ENCODE data around the gene SMG6.

The SMG6 gene

DNA sequence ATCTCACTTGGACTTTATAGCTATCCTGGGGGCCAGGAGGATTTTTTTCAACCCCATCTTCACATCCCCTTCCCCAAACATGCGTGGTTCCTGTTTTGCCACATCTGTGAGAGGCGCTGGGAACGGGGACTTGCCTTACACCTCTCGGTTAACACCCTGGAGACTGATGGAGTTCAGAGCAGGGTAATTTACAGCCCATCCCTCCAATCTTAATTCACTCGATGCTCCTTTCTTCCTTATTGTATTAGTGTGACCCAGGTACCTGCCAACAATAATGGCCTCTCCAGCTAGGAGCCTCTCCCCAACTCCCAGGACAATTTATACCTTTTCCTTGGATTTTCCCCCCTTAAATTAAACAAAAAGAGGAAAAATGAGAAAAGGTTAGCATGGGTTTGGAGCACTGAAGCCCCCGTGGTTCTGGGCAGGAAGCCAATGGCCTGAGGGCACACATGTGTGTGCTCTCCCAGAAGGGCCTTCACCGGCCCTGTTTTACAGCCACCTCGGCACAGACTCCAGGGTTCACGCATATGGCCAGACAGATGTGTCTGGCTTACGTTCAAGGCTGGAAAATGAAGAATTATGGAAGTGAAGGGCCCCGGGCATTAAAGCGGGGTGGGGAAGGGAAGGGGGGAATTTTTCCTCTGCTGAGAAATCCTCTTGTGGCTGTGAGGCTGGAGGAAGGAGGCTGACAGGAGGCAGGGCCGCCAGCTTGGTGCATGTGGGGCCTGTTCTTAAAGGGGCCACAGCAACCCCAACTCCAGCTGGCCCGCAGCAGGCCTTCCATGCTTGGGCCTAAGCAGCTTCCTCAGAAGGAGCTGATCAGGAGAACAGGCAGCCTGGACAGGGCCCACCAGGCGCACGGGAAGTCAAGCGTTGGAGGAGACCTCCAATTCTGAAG, 227.2 kb downstream of the SMG6 start:
- DNase-seq (ENCODE audit: low spot score): no peak

DNA sequence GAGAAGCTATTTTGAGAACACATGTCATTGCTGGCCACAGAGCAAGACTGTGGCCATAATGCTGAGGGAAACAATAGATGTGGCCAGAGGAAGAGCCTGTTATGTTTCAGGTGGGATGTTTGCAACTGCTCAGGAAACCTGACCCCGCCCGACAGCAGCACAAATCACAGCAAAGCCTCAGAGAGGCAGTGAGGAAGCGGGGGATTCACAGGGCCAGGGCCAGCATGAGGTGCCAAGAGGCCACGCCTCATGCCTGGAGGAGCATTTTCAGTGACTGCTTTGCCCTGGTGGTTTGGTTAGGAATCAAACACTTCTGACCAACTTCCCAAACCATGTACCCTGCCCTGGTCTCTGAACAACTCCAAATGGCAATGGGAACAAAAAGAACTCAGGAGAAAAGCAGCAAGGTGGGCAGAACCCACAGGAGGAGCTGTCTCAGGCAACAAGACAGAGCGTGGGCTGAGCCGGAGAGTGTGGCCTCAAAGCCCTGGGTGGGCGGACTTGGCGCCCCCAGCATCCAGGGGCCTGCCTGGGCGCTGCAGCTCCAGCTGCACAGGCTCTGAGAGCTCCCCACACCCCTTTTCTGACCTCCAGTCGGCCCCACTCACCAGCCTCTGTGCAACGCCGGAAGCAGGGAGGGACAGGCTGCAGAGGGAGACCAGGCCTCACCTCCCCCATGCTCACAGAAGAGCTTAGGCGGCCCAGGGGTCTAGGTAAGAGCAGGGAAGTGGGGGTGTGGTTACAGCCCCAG, 228.1 kb downstream of the SMG6 start:
- DNase-seq (ENCODE audit: low spot score): peak; percentile 53

DNA sequence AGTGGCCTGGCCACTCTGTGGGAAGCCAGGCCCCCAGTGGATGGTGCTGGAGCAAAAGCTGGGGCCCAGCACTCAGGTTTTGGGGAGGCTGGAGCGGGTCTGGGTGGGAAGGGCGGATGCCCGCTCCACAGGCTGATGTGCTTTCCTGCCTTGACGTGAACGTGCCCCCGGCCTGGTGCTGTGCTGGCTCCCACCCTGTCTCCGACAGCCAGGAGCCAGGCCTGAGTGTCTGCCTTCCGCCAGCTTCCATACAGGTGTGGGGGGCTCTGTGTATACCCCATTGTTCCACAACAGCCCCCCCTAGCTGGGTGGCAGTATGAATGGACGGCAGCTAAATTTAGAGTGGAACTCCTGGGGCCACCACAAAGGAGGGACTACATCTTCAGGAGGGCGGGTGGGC, 228.7 kb downstream of the SMG6 start:
- no peak for DNase-seq (ENCODE audit: low spot score)

- DNase-seq (ENCODE audit: low spot score): no peak
These were observed 231.9 kb downstream of the SMG6 start for GRCh38 chr17:2071455-2072281.

DNA sequence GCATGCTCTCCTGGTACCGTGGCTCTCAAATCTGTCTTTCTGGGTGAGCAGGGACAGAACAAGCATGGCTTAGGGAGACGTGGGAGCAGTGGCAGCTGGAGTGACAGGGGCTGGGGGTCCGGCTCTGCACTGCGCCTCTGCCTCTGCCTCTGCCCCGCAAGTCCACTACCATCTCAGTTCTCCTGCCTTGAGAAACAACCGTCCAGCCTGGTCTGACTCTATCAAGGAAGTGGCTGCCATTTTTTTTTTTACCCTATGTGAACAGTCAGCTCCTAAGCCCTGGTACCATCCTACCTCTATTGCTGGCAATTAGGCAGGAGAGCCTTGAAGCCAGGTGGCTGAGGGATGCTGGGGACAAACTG, 232.6 kb downstream of the SMG6 start:
- no peak for DNase-seq (ENCODE audit: low spot score)

- no peak for DNase-seq (ENCODE audit: low spot score)
These were observed 233.2 kb downstream of the SMG6 start for GRCh38 chr17:2070241-2071023.

GRCh38 chr17:2068519-2069051, 235.0 kb downstream of the SMG6 start:
- DNase-seq (ENCODE audit: low spot score): no peak

DNA sequence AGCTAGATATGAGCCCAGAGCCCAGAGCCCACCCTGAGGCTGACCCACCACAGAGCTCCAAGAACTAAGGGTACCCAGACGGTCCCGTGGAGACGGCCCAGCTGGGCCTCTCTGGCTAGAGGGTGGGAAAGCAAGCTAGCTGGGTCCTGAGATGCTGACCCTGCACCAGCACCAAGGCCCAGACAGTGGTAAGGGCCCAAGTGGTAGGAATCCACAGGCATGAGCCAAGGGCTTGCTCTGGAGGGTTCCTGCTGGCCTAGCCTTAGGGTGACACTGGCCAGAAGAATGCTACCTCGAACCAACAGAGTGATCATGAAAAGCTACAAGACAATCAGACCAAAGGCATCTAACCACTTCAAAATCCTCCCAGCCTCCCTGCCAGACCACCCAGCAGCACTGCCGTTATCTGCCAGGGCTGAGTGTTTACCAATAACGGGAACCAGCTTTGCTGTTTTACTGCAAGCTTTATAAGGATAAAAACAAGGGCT, 235.5 kb downstream of the SMG6 start:
- DNase-seq (ENCODE audit: low spot score): peak; percentile 79

GRCh38 chr17:2067608-2068024, 236.0 kb downstream of the SMG6 start:
- DNase-seq (ENCODE audit: low spot score): no peak

DNA sequence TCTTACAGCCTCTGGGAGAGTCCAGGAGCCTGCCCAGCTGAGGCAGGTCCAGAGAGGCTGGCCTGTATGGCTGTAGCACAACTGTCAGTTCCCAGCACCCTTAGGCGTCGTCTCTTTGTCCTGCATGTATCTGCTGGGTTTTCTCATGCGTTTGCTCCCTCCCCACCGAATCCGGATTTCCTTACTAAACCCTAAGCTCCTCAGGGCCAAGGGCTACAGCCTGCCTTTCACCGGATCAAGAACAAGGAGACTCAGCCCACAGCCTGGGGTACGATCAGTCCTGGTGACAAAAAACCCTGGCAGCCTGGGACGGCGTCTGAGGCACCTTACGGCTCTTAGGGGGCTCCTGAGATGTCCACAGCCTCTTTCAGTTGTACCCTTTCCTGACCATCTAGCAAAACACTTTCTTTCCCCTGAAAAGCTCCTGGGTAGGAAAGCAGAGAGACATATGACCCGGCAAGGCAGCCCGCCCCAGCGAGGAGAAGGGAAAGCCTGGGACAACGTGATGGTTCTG, 236.5 kb downstream of the SMG6 start:
- no peak for DNase-seq (ENCODE audit: low spot score)

DNA sequence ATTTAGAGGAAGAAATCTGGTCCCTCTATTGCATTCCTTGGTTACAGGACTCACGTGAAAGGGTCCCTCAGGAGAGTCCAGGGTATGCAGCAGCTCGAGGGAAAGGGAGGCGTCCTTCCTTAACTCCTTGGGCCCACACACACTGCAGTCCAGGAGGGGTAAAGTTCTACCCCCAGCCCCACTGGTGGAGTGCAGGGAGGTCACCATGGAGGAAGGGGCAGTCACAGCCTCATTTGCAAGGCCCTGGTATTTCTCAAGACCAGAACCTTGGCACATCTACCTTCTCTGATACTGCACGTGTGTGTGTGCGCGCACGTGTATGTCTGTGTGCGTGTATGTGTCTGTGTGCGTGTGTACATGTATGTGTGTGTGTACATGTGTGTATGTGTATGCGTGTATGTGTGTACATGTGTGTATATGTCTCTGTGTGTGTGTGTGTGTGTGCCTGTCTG, 237.6 kb downstream of the SMG6 start:
- DNase-seq (ENCODE audit: low spot score): no peak

GRCh38 chr17:2064980-2065785, 238.4 kb downstream of the SMG6 start:
- DNase-seq (ENCODE audit: low spot score): peak; percentile 71

DNA sequence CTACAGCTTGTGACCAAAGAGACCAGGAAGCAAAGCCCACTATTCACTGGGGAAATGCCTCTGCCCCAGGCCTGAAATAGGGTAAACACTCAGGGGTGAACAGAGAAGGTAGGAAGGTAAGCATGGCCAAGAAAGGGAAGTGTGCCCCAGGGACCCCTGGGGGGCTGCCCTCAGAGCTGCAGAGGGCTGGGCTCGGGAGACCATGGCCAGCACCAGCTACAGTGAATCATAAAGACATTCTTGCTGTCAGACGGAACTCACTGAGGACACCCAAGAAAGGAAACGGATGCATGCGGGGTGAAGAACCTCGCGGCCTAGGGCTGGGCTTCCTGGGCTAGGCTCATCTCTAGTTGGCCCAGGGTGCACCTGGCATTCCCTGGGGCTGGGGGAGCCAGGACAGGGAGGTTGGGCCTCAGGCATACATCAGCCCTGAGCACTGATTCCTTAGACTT, 239.0 kb downstream of the SMG6 start:
- DNase-seq (ENCODE audit: low spot score): no peak

DNA sequence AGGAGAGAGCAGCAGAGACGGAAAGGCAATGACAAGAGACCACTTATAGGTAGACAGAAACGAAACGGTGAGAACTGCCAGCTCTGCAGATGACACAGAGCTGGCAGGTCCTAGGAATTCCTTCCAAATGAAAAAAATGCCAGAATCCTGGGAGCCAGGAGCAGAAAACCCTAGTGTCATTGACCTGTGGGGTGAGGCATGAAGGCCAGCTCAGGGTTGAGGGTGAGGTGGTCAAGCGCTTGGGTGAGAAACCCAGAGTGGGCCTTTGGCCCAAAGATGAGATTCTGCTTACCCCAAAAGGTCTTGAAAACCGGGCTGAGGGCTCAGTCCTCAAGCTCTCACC, 239.5 kb downstream of the SMG6 start:
- DNase-seq (ENCODE audit: low spot score): no peak

- no peak for DNase-seq (ENCODE audit: low spot score)
These were observed 240.1 kb downstream of the SMG6 start for GRCh38 chr17:2063261-2064146.

DNA sequence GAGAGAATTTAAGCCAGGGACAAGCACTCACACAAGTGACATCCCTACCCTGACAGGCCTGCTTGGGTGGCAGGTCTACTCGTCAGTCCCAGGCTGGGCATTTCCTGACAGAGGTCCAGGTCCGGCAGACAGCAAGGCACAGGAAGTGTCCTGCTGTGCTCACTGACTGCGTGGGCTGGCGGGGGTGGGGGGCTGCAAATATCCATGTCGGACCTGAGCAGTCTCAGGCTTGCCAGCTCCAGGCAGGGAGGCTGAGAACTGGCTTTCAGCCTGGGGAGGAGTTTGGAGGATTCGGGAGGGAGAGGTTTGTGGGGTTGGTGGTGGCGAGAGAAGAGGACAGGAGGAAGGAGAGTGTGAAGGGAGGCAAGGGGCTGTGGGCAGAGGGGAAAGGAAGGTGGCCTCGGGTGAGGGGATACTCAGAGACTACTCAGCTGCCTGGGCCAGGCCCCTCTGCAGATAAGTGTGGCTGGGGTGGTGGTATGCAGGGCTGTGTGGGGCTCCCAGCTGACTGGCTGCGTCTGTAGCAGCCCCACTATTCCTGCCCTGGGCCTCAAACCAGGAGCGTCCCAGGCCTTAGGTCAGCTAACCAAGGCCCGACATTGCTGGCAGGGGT, 240.9 kb downstream of the SMG6 start:
- no peak for DNase-seq (ENCODE audit: low spot score)

- no peak for DNase-seq (ENCODE audit: low spot score)
These were observed 242.1 kb downstream of the SMG6 start for GRCh38 chr17:2061441-2061958.

Measured in AG20443 (cell line).